HG03066 (cell line): Measurements from ENCODE around the gene NBL1.
A peak's percentile ranks its signal among the peaks of the same experiment; 100 is the strongest.

Source experiments
- ATAC-seq: cut with Tn5 transposase; IDR thresholded peaks from one replicate; pipeline ENCODE4 v1.9.1; 2021; ENCODE audit warnings: low read depth; ENCODE audit not compliant: unreplicated experiment

The NBL1 gene

DNA sequence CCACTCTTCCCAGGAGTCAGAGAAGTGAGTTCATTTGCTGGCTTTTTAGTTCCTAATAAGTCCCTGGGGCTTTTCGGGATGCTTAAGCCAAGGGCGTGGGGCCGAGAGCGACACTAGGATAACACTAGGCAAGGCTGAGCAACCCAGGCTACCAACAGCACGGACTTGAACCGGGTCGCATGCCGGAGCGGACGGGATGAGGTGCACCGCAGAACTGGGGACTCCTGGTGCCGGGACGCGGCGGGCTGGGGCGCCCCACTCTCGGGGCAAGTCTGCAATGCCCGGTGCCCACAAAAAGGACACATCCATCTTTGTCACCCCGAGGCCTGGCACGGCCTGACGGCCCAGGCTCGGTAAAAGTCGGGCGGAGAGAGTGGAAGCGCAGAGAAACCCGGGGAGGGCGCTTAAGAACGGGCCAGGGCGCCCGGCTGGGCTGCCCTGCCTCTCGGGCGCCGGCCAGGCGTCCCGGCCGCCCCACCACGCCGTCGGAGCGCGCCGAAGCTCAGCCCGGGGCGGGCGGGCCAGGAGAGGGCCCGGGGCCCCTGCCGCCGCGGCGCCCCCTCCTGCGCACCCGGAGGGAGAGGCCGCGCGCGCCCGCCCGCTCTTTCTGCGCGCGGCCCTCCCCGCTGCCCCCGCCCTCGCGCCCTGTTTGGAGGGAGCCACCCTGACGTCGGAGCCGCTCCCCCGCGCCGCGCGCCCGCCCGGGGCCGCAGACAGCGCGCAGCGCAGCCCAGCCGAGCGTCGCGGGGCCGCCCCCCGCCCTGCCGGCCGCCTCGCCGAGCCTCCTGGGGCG is at the start of gene NBL1:
Gene NBL1 (plus strand): TSS at position 710 of the 793 bp plus-strand sequence. CDS start 10,720 bp downstream, outside the sequence.
- no peak for ATAC-seq

GRCh38 chr1:19596065-19596713 is 47.9 kb upstream of the NBL1 start:
- ATAC-seq, result no peak

- ATAC-seq, result peak; percentile 92
Observed at GRCh38 chr1:19596714-19597495, 47.2 kb upstream of the NBL1 start.

DNA sequence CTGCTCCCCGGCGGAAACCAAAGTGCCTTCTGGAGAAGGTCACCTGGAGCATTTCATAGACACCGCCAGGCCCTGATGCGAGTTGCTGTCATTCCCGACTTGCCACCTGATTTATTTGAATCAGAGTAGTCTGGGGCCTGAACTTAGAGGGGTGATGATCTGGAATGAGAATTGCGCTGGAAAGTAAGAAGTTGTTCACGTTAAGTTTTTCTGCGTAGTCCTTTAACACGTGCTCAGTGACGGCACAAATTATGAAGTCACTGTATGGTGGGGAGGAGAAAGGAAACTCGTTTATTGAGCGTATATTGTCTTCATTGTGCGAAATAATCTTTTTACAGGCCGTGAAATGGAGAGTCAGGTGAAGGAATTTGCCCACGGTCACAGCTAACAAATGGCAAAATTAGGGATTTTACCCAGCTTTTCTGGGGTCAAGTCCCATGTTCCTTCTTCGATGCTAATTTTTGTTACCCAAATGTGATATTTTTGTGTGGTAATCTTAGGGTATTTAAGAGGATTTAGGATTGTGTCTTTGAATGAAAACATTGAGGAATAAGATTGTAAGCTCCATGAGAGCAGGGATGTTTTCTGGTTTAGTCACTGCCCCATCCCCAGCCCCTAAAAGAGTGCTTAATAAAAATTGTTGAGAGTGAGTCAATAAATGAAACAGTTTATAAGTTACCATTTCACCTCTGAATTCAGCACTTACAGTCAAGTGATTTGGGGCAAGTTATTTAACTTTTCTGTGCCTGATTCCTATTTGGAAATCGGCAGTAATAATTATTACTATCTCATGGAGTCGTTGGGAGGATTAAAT is 46.4 kb upstream of the NBL1 start:
- no peak for ATAC-seq

DNA sequence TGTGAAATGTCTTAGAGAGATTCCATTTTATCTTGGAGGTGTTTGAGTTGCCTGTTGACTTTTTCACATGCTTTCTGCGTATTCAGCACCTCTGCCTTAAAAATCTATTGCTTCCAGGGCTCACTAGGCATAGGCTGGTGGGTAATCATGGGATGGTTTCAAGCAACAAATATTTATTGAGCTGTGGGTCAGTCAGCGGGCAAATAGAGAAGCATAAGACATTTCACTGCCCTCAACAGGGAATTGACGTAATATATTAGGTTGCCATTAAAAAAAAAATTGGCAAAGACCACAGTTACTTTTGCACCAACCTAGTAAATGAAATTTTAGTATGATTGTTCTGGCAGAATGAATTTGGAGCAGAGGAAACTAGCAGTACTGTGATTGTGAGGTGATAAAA is 44.3 kb upstream of the NBL1 start:
- no peak for ATAC-seq

DNA sequence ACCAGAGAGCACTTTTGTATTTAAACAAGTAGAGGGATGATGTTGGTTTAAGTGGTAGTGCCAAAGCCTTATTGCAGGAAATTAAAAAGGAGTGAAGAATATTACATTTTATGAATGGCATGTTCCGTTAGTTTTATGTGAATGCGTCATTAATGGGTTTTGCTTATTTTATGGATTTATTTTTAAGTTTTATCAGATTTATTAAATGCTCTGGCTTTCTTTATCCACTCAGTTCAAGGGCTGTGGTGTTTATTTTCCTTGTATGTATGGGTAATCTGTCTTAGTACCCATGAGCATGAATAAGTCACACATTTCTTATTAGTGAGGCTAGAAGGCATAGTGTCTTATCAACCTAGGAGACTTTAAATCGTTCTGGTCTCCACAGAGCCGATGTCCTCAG is 41.6 kb upstream of the NBL1 start:
- ATAC-seq, result no peak

DNA sequence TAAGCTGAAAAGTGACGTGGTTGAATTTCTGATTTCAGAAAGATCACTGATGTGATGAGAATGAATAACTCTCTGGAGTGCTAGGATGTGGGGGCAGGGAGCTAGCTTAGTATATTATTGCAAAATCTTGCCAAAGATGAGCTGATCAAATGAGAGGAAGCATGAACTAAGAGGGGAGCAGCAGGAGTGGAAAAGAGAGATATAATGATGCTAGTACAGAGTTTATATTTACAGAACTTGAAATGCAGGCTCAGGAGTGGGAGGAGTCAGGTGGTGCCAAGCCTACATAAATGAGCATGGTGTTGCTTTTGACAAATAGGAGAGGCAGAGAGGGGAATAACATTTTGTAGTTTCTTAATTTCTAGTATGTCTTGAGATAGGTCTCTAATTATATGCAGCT is 38.1 kb upstream of the NBL1 start:
- no peak for ATAC-seq

- ATAC-seq, result no peak
Observed at GRCh38 chr1:19606817-19607642, 37.1 kb upstream of the NBL1 start.

DNA sequence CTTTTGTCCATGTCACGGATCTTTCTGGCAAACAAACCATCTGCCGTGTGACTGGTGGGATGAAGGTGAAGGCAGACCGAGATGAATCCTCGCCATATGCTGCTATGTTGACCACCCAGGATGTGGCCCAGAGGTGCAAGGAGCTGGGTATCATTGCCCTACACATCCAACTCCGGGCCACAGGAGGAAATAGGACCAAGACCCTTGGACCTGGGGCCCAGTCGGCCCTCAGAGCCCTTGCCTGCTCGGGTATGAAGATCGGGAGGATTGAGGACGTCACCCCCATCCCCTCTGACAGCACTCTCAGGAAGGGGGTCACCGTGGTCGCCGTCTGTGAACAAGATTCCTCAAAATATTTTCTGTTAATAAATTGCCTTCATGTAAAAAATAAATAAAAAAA is 35.9 kb upstream of the NBL1 start:
- ATAC-seq, result no peak

DNA sequence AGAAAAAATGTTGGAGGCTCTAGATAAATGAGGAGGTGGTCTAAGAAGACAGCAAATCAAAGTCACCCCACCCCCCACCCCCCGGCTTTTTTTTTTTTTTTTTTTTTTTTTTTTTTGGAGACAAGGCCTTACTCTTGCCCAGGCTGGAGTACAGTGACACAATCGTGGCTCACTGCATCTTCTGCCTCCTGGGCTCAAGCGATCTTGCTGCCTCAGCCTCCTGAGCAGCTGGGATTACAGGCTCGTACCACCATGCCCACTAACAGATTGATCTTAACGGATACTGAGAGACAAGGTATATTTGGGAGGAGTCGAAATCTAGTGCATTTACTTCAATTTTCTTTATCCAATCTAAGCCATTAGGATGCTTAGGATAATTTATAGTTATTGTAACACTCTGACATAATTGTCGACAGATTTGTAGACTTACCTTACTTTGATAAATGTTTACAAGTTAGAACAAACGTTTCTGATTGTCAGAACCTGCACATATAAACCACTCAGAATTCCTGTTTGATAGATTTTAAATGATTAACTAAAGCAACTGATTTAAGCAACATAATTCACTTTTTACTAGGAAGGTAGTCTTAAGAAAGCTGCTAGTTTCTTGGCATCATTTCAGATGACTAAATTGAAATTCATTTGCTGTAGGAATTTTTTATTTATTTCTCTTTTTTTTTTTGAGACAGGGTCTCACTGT is 33.7 kb upstream of the NBL1 start:
- ATAC-seq, result no peak

GRCh38 chr1:19612530-19612929 is 31.6 kb upstream of the NBL1 start:
- no peak for ATAC-seq

- no peak for ATAC-seq
Observed at GRCh38 chr1:19613171-19613703, 30.9 kb upstream of the NBL1 start.

DNA sequence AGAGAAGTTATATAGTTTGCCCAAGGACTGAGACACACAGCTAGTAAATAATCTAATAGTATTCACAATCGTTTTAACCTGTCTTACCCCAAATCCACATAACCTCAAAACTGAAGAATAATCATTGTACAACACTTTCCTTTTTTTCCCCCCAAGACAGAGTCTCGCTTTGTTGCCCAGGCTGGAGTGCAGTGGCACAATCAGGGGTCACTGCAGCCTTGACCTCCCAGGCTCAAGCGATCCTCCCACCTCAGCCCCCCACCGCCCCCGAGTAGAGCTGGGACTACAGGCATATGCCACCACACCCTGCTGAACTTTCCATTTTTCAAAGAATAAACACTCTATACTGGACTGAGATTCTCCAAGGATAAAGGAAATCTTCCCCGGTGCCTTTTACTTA is 28.7 kb upstream of the NBL1 start:
- ATAC-seq, result no peak

DNA sequence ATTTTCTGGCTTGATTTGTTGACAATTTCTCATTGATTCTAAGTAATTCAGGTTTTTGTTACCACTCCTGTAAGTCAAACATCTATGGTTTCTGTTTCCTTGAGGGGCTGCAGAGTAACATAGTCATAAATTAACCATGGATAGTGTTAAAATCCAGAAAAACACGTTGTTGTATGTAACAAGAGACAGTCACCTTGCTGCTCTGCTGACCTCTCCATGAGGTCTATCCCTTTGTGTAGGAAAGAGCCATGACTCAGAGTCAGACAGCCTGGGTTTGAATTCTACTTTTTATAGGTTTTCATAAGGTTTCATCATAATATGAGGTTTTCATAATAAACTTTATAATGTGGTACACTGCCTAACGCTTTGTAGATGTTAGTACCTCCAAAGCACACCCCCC is 27.6 kb upstream of the NBL1 start:
- no peak for ATAC-seq

GRCh38 chr1:19617376-19617775 is 26.7 kb upstream of the NBL1 start:
- no peak for ATAC-seq

GRCh38 chr1:19618428-19618827 is 25.7 kb upstream of the NBL1 start:
- ATAC-seq, result no peak

- no peak for ATAC-seq
Observed at GRCh38 chr1:19619697-19620384, 24.3 kb upstream of the NBL1 start.

DNA sequence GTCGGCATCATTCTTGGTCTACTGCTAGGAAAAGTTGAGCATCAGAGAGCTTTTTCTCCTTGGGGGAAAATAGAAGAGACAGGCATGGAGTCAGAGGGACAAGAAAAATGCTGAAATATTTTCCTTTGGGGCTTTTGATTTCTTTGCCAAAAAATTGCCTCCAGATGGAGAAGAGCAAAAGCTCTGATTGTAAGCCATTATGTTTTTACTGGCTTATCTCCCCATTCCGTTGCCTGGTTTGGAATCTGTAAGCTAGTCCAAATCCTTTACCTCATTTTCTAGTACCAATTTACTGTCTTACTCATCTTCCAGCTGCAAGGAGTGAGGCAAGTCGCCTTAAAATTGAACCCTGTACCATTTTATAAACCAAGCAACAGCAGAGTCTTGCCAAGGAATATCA is 23.3 kb upstream of the NBL1 start:
- ATAC-seq, result no peak
